ENCODE measurements around the gene FAM13A.
"Not testable (repeated sequence)": the region's sequence is repeated elsewhere in the genome, so short reads cannot be mapped to it uniquely, and the experiment has no call there.

FAM13A gene

DNA sequence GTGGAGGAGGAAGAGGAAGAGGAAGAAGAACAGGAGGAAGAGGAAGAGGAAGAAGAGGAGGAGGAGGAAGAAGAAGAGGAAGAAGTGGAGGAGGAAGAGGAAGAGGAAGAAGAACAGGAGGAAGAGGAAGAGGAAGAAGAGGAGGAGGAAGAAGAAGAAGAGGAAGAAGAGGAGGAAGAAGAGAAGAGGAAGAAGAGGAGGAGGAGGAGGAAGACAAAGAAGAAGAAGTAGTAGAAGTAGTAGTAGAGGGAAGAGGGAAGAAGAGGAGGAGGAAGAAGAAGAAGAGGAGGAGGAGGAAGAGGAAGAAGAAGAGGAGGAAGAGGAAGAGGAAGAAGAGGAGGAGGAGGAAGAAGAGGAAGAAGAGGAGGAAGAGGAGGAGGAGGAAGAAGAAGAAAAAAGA lies 143.8 kb downstream of the FAM13A start:
- not testable (repeated sequence) for H3K27ac ChIP-seq (ENCODE audit: low read depth in 2 of 2, low read length in 2 of 2); H3K9me3 ChIP-seq (ENCODE audit: control insufficient read depth in 2 of 2, low read length in 2 of 2); H3K4me1 ChIP-seq (ENCODE audit: control insufficient read depth in 2 of 2, insufficient read depth in 2 of 2, low read length in 2 of 2); H3K4me3 ChIP-seq (ENCODE audit: low read length in 2 of 2); H3K9ac ChIP-seq (ENCODE audit: low read depth in 1 of 2, low read length in 2 of 2); H3K36me3 ChIP-seq (ENCODE audit: control insufficient read depth in 2 of 2, insufficient read depth in 2 of 2, low read length in 2 of 2); H3K27me3 ChIP-seq (ENCODE audit: control insufficient read depth in 2 of 2, insufficient read depth in 2 of 2, low read length in 2 of 2)

DNA sequence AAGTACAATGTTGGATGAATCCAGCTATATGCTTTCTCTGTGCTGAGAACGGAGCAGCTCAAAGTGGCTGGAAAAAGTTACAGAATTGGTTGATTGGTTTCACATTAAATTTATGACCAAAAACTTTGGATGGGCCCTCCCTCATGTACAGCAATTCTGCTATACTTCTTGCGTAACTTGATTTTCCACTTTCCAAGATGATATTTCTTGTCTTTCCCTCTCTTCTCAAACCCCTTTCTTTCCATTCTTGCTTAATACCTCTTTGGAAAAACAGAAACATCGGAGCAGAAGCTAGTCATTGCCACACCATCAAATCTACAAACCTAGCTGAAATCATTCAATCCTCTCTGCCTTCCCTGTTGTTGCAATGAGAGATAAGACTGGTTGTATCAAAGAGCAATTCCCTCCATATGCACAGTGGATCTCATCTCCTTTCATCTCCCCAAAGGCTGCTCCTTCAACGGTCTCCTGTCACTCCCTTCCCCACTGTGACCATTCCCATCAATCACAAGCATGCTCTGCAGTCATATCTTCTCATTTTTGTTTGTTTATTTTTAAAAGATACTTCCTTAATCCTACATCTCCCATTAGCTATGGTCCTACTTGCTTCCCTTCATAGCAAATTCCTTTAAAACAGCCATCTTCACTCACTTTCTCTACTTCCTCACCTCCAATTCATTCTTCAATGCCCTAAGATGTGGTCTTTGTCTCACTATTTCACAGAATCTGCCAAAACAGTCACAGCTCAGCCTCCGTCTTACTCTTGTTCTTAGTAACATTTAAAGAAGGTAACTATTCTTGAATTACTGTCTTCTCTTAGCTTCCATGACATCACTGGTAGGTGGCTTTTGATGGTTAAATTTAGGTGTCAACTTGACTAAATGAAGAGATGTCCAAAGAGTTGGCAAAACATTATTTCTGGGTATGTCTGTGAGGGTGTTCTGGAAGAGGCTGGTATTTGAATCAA lies 145.5 kb downstream of the FAM13A start:
- H3K9ac ChIP-seq (ENCODE audit: low read depth in 1 of 2, low read length in 2 of 2) = no peak overlapping the region
- no peak overlapping the region for H3K27ac ChIP-seq (ENCODE audit: low read depth in 2 of 2, low read length in 2 of 2)
- no peaks in the 10 kb centered on the region for H3K36me3 ChIP-seq (ENCODE audit: control insufficient read depth in 2 of 2, insufficient read depth in 2 of 2, low read length in 2 of 2)
- H3K27me3 ChIP-seq (ENCODE audit: control insufficient read depth in 2 of 2, insufficient read depth in 2 of 2, low read length in 2 of 2) = no peaks in the 10 kb centered on the region
- H3K9me3 ChIP-seq (ENCODE audit: control insufficient read depth in 2 of 2, low read length in 2 of 2) = no peaks in the 10 kb centered on the region
- H3K4me3 ChIP-seq (ENCODE audit: low read length in 2 of 2) = no peak overlapping the region
- peaks cover 11 to 12% of the 10 kb centered on the region in 2 donors for H3K4me1 ChIP-seq (ENCODE audit: control insufficient read depth in 2 of 2, insufficient read depth in 2 of 2, low read length in 2 of 2)

DNA sequence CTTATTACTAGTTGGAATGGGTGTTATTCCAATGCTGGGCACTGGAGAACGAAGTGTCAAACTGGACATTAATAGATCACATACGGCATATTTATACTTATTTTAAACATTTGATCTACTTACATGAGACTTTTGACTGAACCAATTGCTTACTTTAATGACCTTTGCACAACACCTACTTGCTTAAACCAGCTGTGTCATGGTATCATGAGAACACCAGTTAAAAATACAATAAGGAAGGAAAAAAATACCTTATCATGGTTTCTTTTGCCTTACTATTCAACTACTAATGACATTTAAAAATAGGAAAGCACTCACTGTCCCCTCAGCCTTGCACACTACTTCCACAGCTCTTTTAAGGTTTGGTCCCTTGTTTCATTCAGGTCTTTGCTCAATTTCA lies 146.9 kb downstream of the FAM13A start:
- no peak overlapping the region for H3K27ac ChIP-seq (ENCODE audit: low read depth in 2 of 2, low read length in 2 of 2)
- H3K9me3 ChIP-seq (ENCODE audit: control insufficient read depth in 2 of 2, low read length in 2 of 2) = no peaks in the 10 kb centered on the region
- no peaks in the 10 kb centered on the region for H3K27me3 ChIP-seq (ENCODE audit: control insufficient read depth in 2 of 2, insufficient read depth in 2 of 2, low read length in 2 of 2)
- no peak overlapping the region for H3K9ac ChIP-seq (ENCODE audit: low read depth in 1 of 2, low read length in 2 of 2)
- H3K4me3 ChIP-seq (ENCODE audit: low read length in 2 of 2) = no peak overlapping the region
- H3K36me3 ChIP-seq (ENCODE audit: control insufficient read depth in 2 of 2, insufficient read depth in 2 of 2, low read length in 2 of 2) = no peaks in the 10 kb centered on the region
- H3K4me1 ChIP-seq (ENCODE audit: control insufficient read depth in 2 of 2, insufficient read depth in 2 of 2, low read length in 2 of 2) = peaks cover 11 to 12% of the 10 kb centered on the region in 2 donors

DNA sequence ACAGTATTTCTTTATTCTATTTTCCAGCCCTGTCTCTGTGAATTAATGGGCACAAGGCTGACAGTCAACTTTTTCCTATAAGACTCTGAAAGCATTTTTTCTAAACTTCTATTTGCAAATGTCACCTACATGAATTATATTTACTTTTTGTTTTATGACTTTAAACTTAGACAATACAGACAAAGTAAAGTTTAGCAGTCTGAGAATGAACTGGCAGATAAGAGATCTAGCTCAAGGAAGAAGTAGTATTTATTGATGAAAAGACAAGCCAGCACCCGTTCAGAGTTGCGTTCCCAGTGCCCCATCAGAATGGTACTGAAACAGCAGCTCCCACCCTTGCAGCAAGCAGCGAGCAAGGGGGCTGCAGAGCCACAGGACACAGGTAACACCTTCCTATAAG lies 148.5 kb downstream of the FAM13A start:
- H3K4me3 ChIP-seq (ENCODE audit: low read length in 2 of 2) = no peak overlapping the region
- peak overlapping the region in 1 of 2 donors; percentile 20 for H3K9ac ChIP-seq (ENCODE audit: low read depth in 1 of 2, low read length in 2 of 2)
- no peaks in the 10 kb centered on the region for H3K9me3 ChIP-seq (ENCODE audit: control insufficient read depth in 2 of 2, low read length in 2 of 2)
- H3K36me3 ChIP-seq (ENCODE audit: control insufficient read depth in 2 of 2, insufficient read depth in 2 of 2, low read length in 2 of 2) = no peaks in the 10 kb centered on the region
- H3K27ac ChIP-seq (ENCODE audit: low read depth in 2 of 2, low read length in 2 of 2) = peak overlapping the region; percentile 11 to 23
- peaks cover 11 to 12% of the 10 kb centered on the region in 2 donors for H3K4me1 ChIP-seq (ENCODE audit: control insufficient read depth in 2 of 2, insufficient read depth in 2 of 2, low read length in 2 of 2)
- no peaks in the 10 kb centered on the region for H3K27me3 ChIP-seq (ENCODE audit: control insufficient read depth in 2 of 2, insufficient read depth in 2 of 2, low read length in 2 of 2)

DNA sequence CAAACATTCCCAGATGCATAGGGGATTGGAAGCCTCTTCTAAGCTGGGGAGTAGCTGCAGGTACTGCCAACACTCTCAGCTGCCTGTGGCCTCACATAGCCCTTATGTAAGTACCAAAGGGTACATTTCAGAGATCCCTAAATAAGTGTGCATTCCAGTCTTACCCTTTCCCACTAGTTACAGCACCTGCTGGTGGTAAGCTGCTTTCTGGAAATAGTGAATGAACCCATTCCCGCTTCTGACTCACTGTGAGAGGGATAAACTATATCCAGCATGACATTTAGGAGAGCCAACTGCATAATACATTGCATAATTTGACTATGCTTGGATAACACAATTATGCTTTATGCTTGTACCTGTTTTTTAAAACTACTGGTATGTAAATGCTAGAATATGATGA lies 149.0 kb downstream of the FAM13A start:
- Histone ChIP-seq H3K4me1 (ENCODE audit: control insufficient read depth in 2 of 2, insufficient read depth in 2 of 2, low read length in 2 of 2) (peaks cover 11 to 12% of the 10 kb centered on the region in 2 donors), H3K27ac (ENCODE audit: low read depth in 2 of 2, low read length in 2 of 2) (peak overlapping the region in 1 of 2 donors; percentile 11), H3K36me3 (ENCODE audit: control insufficient read depth in 2 of 2, insufficient read depth in 2 of 2, low read length in 2 of 2) (no peaks in the 10 kb centered on the region), H3K27me3 (ENCODE audit: control insufficient read depth in 2 of 2, insufficient read depth in 2 of 2, low read length in 2 of 2) (no peaks in the 10 kb centered on the region), H3K9ac (ENCODE audit: low read depth in 1 of 2, low read length in 2 of 2) (no peak overlapping the region), H3K9me3 (ENCODE audit: control insufficient read depth in 2 of 2, low read length in 2 of 2) (no peaks in the 10 kb centered on the region), H3K4me3 (ENCODE audit: low read length in 2 of 2) (no peak overlapping the region)

DNA sequence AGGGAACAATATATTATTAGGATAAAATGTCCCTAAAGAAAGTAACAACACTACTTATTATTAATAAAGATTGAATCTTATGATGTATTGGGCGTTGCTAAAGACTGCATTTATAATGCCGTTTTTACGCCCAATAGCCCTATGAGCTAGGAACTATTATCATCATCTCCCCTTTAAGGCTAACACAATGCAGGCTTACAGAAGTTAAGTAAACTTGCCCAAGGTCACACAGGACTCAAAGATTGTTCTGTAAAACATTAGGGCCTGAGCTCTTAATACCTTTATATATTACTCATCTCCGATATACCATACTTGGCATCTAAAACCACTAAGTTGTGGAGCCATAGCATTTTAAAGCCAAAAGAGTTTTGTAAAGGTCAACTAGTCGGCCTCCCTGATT lies 149.5 kb downstream of the FAM13A start:
- no peak overlapping the region for H3K4me3 ChIP-seq (ENCODE audit: low read length in 2 of 2)
- H3K9me3 ChIP-seq (ENCODE audit: control insufficient read depth in 2 of 2, low read length in 2 of 2) = no peaks in the 10 kb centered on the region
- no peak overlapping the region for H3K9ac ChIP-seq (ENCODE audit: low read depth in 1 of 2, low read length in 2 of 2)
- peaks cover 11 to 12% of the 10 kb centered on the region in 2 donors for H3K4me1 ChIP-seq (ENCODE audit: control insufficient read depth in 2 of 2, insufficient read depth in 2 of 2, low read length in 2 of 2)
- no peak overlapping the region for H3K27ac ChIP-seq (ENCODE audit: low read depth in 2 of 2, low read length in 2 of 2)
- H3K36me3 ChIP-seq (ENCODE audit: control insufficient read depth in 2 of 2, insufficient read depth in 2 of 2, low read length in 2 of 2) = no peaks in the 10 kb centered on the region
- no peaks in the 10 kb centered on the region for H3K27me3 ChIP-seq (ENCODE audit: control insufficient read depth in 2 of 2, insufficient read depth in 2 of 2, low read length in 2 of 2)

DNA sequence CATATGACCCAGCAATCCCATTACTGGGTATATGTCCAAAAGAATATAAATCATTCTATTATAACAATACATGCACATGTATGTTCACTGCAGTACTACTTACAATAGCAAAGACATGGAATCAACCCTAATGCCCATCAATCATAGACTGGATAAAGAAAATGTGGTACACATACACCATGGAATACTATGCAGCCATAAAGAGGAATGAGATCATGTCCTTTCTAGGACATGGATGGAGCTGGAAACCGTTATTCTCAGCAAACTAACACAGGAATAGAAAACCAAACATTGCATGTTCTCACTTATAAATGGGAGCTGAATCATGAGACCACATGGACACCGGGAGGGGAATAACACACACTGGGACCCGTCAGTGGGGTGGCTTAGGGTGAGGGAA lies 152.7 kb downstream of the FAM13A start:
- not testable (repeated sequence) for H3K4me3 ChIP-seq (ENCODE audit: low read length in 2 of 2); H3K36me3 ChIP-seq (ENCODE audit: control insufficient read depth in 2 of 2, insufficient read depth in 2 of 2, low read length in 2 of 2); H3K9me3 ChIP-seq (ENCODE audit: control insufficient read depth in 2 of 2, low read length in 2 of 2); H3K27me3 ChIP-seq (ENCODE audit: control insufficient read depth in 2 of 2, insufficient read depth in 2 of 2, low read length in 2 of 2); H3K9ac ChIP-seq (ENCODE audit: low read depth in 1 of 2, low read length in 2 of 2); H3K27ac ChIP-seq (ENCODE audit: low read depth in 2 of 2, low read length in 2 of 2)
- peaks cover 11% of the 10 kb centered on the region in 2 donors for H3K4me1 ChIP-seq (ENCODE audit: control insufficient read depth in 2 of 2, insufficient read depth in 2 of 2, low read length in 2 of 2)

DNA sequence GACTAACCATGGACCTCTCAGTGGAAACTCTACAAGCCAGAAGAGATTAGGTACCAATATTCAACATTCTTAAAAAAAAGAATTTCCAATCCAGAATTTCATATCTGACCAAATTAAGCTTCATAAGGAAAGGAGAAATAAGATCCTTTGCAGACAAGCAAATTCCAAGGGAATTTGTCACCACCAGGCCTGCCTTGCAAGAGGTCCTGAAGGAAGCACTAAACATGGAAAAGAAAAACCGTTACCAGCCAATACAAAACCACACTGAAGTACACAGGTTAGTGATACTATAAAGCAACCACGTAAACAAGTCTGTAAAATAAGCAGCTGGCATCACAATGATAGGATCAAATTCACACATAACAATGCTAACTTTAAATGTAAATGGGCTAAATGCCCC lies 156.6 kb downstream of the FAM13A start:
- Histone ChIP-seq H3K9me3 (ENCODE audit: control insufficient read depth in 2 of 2, low read length in 2 of 2) (no peaks in the 10 kb centered on the region), H3K9ac (ENCODE audit: low read depth in 1 of 2, low read length in 2 of 2) (no peak overlapping the region), H3K4me3 (ENCODE audit: low read length in 2 of 2) (no peak overlapping the region), H3K4me1 (ENCODE audit: control insufficient read depth in 2 of 2, insufficient read depth in 2 of 2, low read length in 2 of 2) (no peaks in the 10 kb centered on the region), H3K27me3 (ENCODE audit: control insufficient read depth in 2 of 2, insufficient read depth in 2 of 2, low read length in 2 of 2) (no peaks in the 10 kb centered on the region), H3K27ac (ENCODE audit: low read depth in 2 of 2, low read length in 2 of 2) (no peak overlapping the region), H3K36me3 (ENCODE audit: control insufficient read depth in 2 of 2, insufficient read depth in 2 of 2, low read length in 2 of 2) (no peaks in the 10 kb centered on the region)

DNA sequence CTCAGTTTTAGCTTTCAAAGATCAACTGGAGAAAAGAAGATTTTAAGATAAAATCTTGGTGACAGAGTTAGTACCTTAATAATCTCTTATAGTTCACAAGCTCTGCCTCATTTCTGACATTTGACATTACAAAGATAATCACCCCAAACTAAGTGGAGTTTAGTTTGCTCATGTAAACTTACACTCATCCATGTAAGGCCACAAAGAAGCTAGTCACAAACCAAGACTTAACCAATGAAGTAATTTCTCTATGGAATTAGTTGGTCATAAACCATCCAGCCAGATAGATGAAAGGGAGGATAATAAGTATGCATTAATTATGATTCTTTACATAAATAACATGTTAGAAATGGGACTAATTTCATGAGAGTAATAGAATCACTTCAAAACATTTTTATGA lies 159.2 kb downstream of the FAM13A start:
- Histone ChIP-seq H3K9me3 (ENCODE audit: control insufficient read depth in 2 of 2, low read length in 2 of 2) (no peaks in the 10 kb centered on the region), H3K4me1 (ENCODE audit: control insufficient read depth in 2 of 2, insufficient read depth in 2 of 2, low read length in 2 of 2) (no peaks in the 10 kb centered on the region), H3K27ac (ENCODE audit: low read depth in 2 of 2, low read length in 2 of 2) (no peak overlapping the region), H3K36me3 (ENCODE audit: control insufficient read depth in 2 of 2, insufficient read depth in 2 of 2, low read length in 2 of 2) (no peaks in the 10 kb centered on the region), H3K9ac (ENCODE audit: low read depth in 1 of 2, low read length in 2 of 2) (no peak overlapping the region), H3K27me3 (ENCODE audit: control insufficient read depth in 2 of 2, insufficient read depth in 2 of 2, low read length in 2 of 2) (no peaks in the 10 kb centered on the region), H3K4me3 (ENCODE audit: low read length in 2 of 2) (no peak overlapping the region)

DNA sequence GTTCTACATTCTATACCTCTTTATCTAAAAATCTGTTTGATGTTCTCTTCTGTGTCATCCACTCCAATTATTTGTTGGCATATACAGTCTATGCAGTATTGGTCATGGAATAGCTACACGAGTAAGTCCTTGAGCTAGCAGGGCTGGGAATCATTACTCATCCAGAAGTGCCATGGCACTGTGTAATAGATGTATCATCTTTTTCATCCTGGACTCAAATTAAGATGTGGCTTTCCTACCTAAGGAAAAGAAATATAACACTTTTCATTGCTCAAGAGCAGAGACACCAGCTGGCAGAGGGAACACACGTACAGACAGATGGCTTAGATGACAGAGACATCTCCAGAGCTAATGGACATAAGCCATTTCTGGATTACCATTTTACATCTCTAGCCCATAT lies 159.8 kb downstream of the FAM13A start:
- Histone ChIP-seq H3K27me3 (ENCODE audit: control insufficient read depth in 2 of 2, insufficient read depth in 2 of 2, low read length in 2 of 2) (no peaks in the 10 kb centered on the region), H3K4me3 (ENCODE audit: low read length in 2 of 2) (no peak overlapping the region), H3K36me3 (ENCODE audit: control insufficient read depth in 2 of 2, insufficient read depth in 2 of 2, low read length in 2 of 2) (no peaks in the 10 kb centered on the region), H3K27ac (ENCODE audit: low read depth in 2 of 2, low read length in 2 of 2) (no peak overlapping the region), H3K4me1 (ENCODE audit: control insufficient read depth in 2 of 2, insufficient read depth in 2 of 2, low read length in 2 of 2) (no peaks in the 10 kb centered on the region), H3K9me3 (ENCODE audit: control insufficient read depth in 2 of 2, low read length in 2 of 2) (no peaks in the 10 kb centered on the region), H3K9ac (ENCODE audit: low read depth in 1 of 2, low read length in 2 of 2) (no peak overlapping the region)

All from mucosa of rectum (tissue), 2 donors.